Neural cell (in vitro differentiated cells): ENCODE results near the gene TBC1D19.

Experiments used
- CTCF ChIP-seq: fragments of 450-650 bp; IDR thresholded peaks from 2 replicates; pipeline ENCODE4 v1.5.1; 2014; ENCODE audit warnings: antibody characterized with exemption, mild to moderate bottlenecking, moderate library complexity; ENCODE audit not compliant: poor library complexity, severe bottlenecking
- POLR2AphosphoS5 ChIP-seq: IDR thresholded peaks from 2 replicates; pipeline ENCODE4 v1.6.1; 2012
- RAD21 ChIP-seq: fragments of 450-650 bp; conservative IDR thresholded peaks from 2 replicates; pipeline ENCODE4 v1.6.1; 2014; ENCODE audit warnings: antibody characterized with exemption, mild to moderate bottlenecking, moderate library complexity
- TAF1 ChIP-seq: IDR thresholded peaks from 2 replicates; pipeline ENCODE4 v1.6.1; 2012; ENCODE audit warnings: low read depth

DNA sequence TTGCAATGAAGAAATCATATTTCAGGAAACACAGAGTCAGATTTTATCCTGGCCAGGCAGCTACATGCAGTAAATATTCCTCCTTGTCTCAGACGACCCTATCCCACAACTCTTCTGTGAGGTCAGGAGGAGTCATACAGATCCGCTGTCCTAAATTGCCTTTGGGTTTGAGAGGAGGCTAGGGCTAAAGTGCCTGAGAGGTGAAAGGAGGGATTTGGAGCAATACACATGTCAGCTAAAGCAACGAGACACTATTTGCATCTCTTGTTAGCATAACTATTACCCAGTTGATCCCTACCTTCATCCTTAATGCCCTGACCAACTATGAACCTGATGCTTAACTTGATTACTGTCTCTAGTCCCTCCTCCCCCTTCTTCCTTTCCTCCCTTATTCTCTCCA, 98.6 kb downstream of the TBC1D19 start:
- TF ChIP-seq RAD21 = no peak
- no peak for TF ChIP-seq CTCF
- TF ChIP-seq TAF1 = no peak
- TF ChIP-seq POLR2AphosphoS5 = no peak
